Heart left ventricle (tissue), 13 donors: ENCODE data around the gene DHRS4L2.

Source experiments
- CTCF ChIP-seq, 12 donors: fragments of 200-600 bp; sonication (generic) in 4 of 12; IDR thresholded peaks; one replicate each; pipeline versions ENCODE4 v1.5.0 to v1.8.0; 2018 to 2022; ENCODE audit warnings: antibody characterized with exemption in 12 of 12, mild to moderate bottlenecking in 5 of 12
- POLR2A ChIP-seq, 2 donors: fragments of 450-650 bp; IDR thresholded peaks; one replicate each; pipeline ENCODE4 v1.6.1; 2017; ENCODE audit warnings: antibody characterized with exemption in 2 of 2, mild to moderate bottlenecking in 2 of 2, moderate library complexity in 2 of 2
- donor health status: ischemic (EF 13 %, LVEDD 7.1; RV severe dilation, severe dysfunction).
- donor health status: DM: no; HTN: yes; CAD: no.
- donor health status: DM: no; HTN: no; CAD: no.
- donor health status: ischemic (EF 25% LVEDD 6.9; RV normal size, moderate dysfunction).
- donor health status: ischemic (EF 25% LVEDD 5.7; RV mildly dilated, moderate dysfunction).
- donor health status: ischemic (EF 35%, LVEDD 5.7; RV mildly dilated, moderate dysfunction).
- donor health status: nonischemic (EF 11% LVEDD 7.7; RV severe dilation, severe dysfunction).
- donor health status: DM: yes; HTN: yes; CAD: no.
- donor health status: PGD.
- donor health status: ischemic (EF 29% LVEDD 5.4; RV normal size, mild dysfunction).
- donor health status: nonischemic (EF 23%, LVEDD 6.1; RV moderate dilation, normal function).

GRCh38 chr14:23942587-23942986 is 46.1 kb upstream of the DHRS4L2 start:
- no peak for TF ChIP-seq CTCF (IDR thresholded peaks at IDR 0.05)
- TF ChIP-seq POLR2A (IDR thresholded peaks at IDR 0.05) = no peak
